Measurements from ENCODE around the gene AADACL4. TPM values are rescaled to one million over a fixed set of nuclear protein-coding genes. Genes with fewer than 3 reads are reported as not detected.
"Not testable (repeated sequence)": the region's sequence is repeated elsewhere in the genome, so short reads cannot be mapped to it uniquely, and the experiment has no call there.

The AADACL4 gene
- total RNA-seq, 4 donors from 2014 or later, result not detected

DNA sequence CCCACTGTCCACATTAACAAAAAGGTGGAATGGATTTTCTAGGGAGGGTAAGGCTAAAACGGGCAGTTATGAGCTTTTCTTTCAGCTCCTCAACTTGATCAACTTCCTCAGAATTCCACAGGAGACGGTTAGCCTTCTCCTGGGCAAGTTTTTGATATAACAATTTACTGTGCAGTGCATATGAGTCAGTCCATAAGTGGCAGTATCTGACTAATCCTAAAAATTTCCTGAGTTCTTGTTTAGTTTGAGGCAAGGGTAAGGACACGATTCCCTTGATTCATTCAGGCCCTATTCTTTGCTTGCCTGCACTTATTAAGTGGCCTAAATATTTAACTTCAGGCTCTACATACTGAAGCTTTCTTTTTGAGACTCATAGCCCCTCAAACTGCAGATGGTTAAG lies 65.8 kb downstream of the AADACL4 start:
- no peaks in the 10 kb centered on the region for H3K9me3 ChIP-seq
- no peaks in the 10 kb centered on the region for H3K4me1 ChIP-seq
- TF ChIP-seq, protein P1, sequence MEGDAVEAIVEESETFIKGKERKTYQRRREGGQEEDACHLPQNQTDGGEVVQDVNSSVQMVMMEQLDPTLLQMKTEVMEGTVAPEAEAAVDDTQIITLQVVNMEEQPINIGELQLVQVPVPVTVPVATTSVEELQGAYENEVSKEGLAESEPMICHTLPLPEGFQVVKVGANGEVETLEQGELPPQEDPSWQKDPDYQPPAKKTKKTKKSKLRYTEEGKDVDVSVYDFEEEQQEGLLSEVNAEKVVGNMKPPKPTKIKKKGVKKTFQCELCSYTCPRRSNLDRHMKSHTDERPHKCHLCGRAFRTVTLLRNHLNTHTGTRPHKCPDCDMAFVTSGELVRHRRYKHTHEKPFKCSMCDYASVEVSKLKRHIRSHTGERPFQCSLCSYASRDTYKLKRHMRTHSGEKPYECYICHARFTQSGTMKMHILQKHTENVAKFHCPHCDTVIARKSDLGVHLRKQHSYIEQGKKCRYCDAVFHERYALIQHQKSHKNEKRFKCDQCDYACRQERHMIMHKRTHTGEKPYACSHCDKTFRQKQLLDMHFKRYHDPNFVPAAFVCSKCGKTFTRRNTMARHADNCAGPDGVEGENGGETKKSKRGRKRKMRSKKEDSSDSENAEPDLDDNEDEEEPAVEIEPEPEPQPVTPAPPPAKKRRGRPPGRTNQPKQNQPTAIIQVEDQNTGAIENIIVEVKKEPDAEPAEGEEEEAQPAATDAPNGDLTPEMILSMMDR (IDR thresholded peaks at IDR 0.05), result no peak
- TF ChIP-seq POLR2A (IDR thresholded peaks at IDR 0.05), result no peak
- H3K27me3 ChIP-seq, result no peaks in the 10 kb centered on the region
- no peak for DNase-seq
- H3K4me3 ChIP-seq, result no peak overlapping the region
- H3K27ac ChIP-seq, result no peak overlapping the region
- no peaks in the 10 kb centered on the region for H3K36me3 ChIP-seq

DNA sequence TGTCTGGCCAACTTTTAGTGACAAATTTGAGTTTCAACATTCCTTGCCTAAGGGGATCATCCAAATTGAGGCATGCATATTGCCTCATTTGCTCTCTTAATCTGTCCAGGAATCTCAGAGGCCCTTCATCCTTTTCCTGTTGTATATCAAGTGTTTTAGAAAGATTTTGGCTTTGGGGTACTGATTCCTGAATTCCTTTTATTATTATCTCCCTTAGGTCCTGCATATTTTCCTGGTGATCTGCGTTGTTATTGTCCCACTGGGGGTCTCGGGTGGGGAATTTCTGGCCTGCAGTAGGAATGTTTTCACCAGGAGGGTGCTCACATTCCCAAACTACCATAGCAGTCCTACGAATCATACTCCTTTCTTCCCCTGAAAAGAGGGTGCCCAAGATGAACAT lies 67.7 kb downstream of the AADACL4 start:
- Histone ChIP-seq H3K9me3 (no peaks in the 10 kb centered on the region), H3K27ac (no peak overlapping the region), H3K36me3 (no peaks in the 10 kb centered on the region), H3K4me3 (no peak overlapping the region), H3K4me1 (no peaks in the 10 kb centered on the region), H3K27me3 (no peaks in the 10 kb centered on the region)
- no peak for DNase-seq
- TF ChIP-seq, protein P1 (IDR thresholded peaks at IDR 0.05), result no peak
- TF ChIP-seq POLR2A (IDR thresholded peaks at IDR 0.05), result no peak

DNA sequence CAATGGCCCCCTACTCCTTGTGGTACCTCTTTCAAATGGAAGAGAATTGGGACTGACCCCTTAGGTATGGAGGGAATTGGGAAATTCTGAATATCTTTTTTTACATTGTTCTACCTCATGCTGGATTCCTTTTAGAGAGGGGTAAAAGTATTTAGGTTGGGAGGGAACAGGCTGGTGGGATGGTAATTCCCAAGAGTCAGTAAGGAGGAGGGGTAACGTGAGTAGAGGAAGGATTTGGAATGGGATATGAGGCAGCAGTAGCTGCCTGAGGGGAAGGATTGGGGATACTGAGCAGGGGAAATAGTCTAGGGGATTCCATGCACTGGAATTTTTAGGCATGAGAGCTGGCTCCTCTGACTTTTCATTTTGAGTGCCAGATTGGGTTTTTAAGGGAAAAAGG lies 68.2 kb downstream of the AADACL4 start:
- TF ChIP-seq POLR2A (IDR thresholded peaks at IDR 0.05), result no peak
- TF ChIP-seq, protein P1 (IDR thresholded peaks at IDR 0.05), result no peak
- no peaks in the 10 kb centered on the region for H3K36me3 ChIP-seq
- no peaks in the 10 kb centered on the region for H3K4me1 ChIP-seq
- no peaks in the 10 kb centered on the region for H3K9me3 ChIP-seq
- no peak for DNase-seq
- H3K27ac ChIP-seq, result no peak overlapping the region
- H3K27me3 ChIP-seq, result no peaks in the 10 kb centered on the region
- H3K4me3 ChIP-seq, result no peak overlapping the region

DNA sequence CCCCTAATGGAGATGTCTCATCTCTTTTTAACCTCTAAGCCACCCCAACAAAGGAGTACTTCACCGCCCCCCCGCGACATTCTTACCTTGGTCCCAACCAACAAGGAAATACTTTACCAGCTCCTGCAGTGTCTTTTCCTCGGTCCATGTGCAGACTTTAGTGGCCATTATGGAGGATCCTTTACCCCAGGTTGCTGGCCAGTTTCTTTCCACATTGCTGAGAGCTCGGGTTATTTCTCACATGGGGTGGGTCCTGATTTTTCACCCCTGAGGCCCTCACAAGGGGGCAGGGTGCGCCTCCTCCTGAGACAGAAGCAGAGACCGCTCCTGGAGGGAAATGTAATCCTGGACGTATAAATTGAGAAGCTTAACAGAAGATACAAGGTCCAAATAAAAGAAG lies 69.0 kb downstream of the AADACL4 start:
- TF ChIP-seq, protein P1 (IDR thresholded peaks at IDR 0.05), result no peak
- no peak for TF ChIP-seq POLR2A (IDR thresholded peaks at IDR 0.05)
- Histone ChIP-seq H3K4me3 (no peak overlapping the region), H3K27me3 (no peaks in the 10 kb centered on the region), H3K36me3 (no peaks in the 10 kb centered on the region), H3K27ac (no peak overlapping the region), H3K4me1 (no peaks in the 10 kb centered on the region), H3K9me3 (no peaks in the 10 kb centered on the region)
- no peak for DNase-seq

DNA sequence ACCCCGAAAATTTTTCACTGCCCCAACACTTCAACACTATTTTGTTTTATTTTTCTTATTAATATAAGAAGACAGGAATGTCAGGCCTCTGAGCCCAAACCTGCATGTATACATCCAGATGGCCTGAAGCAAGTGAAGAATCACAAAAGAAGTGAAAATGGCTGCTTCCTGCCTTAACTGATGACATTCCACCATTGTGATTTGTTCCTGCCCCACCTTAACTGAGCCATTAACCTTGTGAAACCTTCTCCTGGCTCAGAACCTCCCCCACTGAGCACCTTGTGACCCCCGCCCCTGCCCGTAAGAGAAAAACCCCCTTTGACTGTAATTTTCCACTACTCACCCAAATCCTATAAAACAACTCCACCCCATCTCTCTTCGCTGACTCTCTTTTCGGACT lies 69.8 kb downstream of the AADACL4 start:
- H3K36me3 ChIP-seq, H3K27me3 ChIP-seq, DNase-seq, H3K4me3 ChIP-seq, H3K27ac ChIP-seq, H3K9me3 ChIP-seq, H3K4me1 ChIP-seq: not testable (repeated sequence)

DNA sequence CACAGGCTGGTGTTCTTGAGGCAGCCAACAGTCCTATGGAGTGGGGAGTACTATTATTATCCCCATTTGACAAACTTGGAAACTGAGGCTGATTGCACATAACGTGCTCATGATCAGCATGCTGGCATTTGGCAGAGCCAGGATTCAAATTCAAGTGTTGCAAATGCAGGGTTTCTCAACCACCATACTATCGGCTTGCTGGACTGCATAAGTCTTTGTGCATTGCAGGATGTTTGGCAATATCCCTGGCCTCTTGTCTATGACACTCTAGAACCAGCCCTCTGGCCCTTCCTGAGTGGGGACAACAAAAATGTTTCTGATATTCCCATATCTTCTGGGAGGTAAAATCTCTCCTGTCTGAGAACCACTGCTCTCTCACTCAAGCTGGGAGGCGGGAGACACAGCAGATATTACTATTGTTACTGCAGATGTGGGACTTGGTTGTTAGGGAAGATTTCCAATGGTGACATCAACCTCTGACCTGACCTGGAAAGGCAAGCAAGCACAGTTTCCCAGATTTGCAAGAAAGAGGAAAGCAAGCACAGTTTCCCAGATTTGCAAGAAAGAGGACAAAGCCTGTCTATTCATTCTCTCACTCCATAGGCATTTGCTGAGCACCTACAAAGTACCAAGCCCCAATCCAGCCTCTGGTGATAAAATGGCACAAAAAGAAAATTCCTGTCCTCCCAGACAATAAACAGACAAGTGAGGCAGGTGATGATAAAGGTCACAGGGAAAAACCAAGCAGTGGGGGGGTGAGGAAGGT lies 71.0 kb downstream of the AADACL4 start:
- Histone ChIP-seq H3K36me3 (no peaks in the 10 kb centered on the region), H3K4me1 (no peaks in the 10 kb centered on the region), H3K9me3 (no peaks in the 10 kb centered on the region), H3K4me3 (no peak overlapping the region), H3K27ac (no peak overlapping the region), H3K27me3 (no peaks in the 10 kb centered on the region)
- TF ChIP-seq POLR2A (IDR thresholded peaks at IDR 0.05), result no peak
- TF ChIP-seq, protein P1 (IDR thresholded peaks at IDR 0.05), result no peak
- no peak for DNase-seq
